GM12878 (cell line): ENCODE data around the gene TMEM223. TPM values are rescaled to one million over a fixed set of nuclear protein-coding genes. Genes with fewer than 3 reads are reported as not detected.

Source experiments
- ATAC-seq: fragments of 200-7000 bp; cut with Tn5 transposase; 3 replicates; pipeline ENCODE4 v1.9.1; 2020; ENCODE audit warnings: mild to moderate bottlenecking, moderate library complexity
- BruUV-seq: library from RNA; stranded (reverse); fragments of 400-500 nt; replicated peaks from 2 replicates; lab custom pipeline; 2021; lab: Mats Ljungman, UMichigan
- CTCF ChIA-PET: fragments of 300-600 bp; sonication (Branson Sonifier 250); formaldehyde crosslinking; extraction: SDS; loops from one replicate; lab custom pipeline; 2021; ENCODE audit warnings: inconsistent platforms; lab: Yijun Ruan, JAX
- POLR2A ChIA-PET: fragments of 350-600 bp; formaldehyde crosslinking; extraction: SDS; loops from one replicate; lab custom pipeline; 2021; ENCODE audit warnings: inconsistent platforms; lab: Charles Lee
- RAD21 ChIA-PET: fragments of 300-600 bp; sonication (Branson Sonifier 250); formaldehyde crosslinking; loops from one replicate; lab custom pipeline; 2023; ENCODE audit warnings: antibody characterized with exemption; ENCODE audit not compliant: unreplicated experiment; lab: Charles Lee
- SMC1A ChIA-PET: fragments of 300-600 bp; sonication (Branson Sonifier 250); formaldehyde crosslinking; loops from one replicate; lab custom pipeline; 2023; ENCODE audit not compliant: unreplicated experiment, uncharacterized antibody; lab: Charles Lee
- DNase-seq: peaks from one replicate; pipeline ENCODE4 v3.0.0-alpha.2; 2011; ENCODE audit warnings: low read depth, low spot score
- FAIRE-seq: peaks from 3 replicates; lab custom pipeline; 2011; peaks lifted over from hg19 to GRCh38; lab: Jason Lieb, UNC
- H2AFZ ChIP-seq: 2 replicates; pipeline ENCODE4 v1.6.0; 2011; ENCODE audit warnings: low read depth, low read length, control low read depth; ENCODE audit not compliant: control insufficient read depth
- H3K27ac ChIP-seq: 2 replicates; pipeline ENCODE4 v1.5.1; 2011; ENCODE audit warnings: control low read depth; ENCODE audit not compliant: control insufficient read depth, insufficient read depth
- H3K27me3 ChIP-seq, 2 experiments: replicated peaks in 1 of 2; 2 replicates each; pipeline versions ENCODE4 v1.6.0 to v1.6.1; 2011; ENCODE audit warnings: low read length in 1 of 2; ENCODE audit not compliant: control insufficient read depth in 2 of 2, insufficient read depth in 2 of 2
- H3K36me3 ChIP-seq, 2 experiments: 2 replicates each; pipeline ENCODE4 v1.5.1; 2011; ENCODE audit warnings: low read length in 1 of 2; ENCODE audit not compliant: control insufficient read depth in 2 of 2, insufficient read depth in 2 of 2
- H3K4me1 ChIP-seq: 2 replicates; pipeline ENCODE4 v1.6.1; 2011; ENCODE audit warnings: mild to moderate bottlenecking, low read length, moderate library complexity, mixed read lengths; ENCODE audit not compliant: control insufficient read depth, insufficient read depth
- H3K4me2 ChIP-seq: 2 replicates; pipeline ENCODE4 v1.6.0; 2011; ENCODE audit warnings: control low read depth; ENCODE audit not compliant: control insufficient read depth, insufficient read depth
- H3K4me3 ChIP-seq: fragments of 200-600 bp; sonication (generic); 2 replicates; pipeline ENCODE4 v1.5.1; 2016
- H3K79me2 ChIP-seq: 2 replicates; pipeline ENCODE4 v1.6.0; 2011; ENCODE audit warnings: low read length; ENCODE audit not compliant: control insufficient read depth, insufficient read depth
- H3K9ac ChIP-seq: 2 replicates; pipeline ENCODE4 v1.8.0; 2011; ENCODE audit warnings: low read length, control low read depth, mixed read lengths; ENCODE audit not compliant: control insufficient read depth, insufficient read depth
- H3K9me3 ChIP-seq: replicated peaks from 3 replicates; pipeline ENCODE4 v1.5.1; 2011; ENCODE audit warnings: mild to moderate bottlenecking, low read length; ENCODE audit not compliant: control insufficient read depth, insufficient read depth
- H4K20me1 ChIP-seq: 2 replicates; pipeline ENCODE4 v1.6.0; 2011; ENCODE audit not compliant: control insufficient read depth, insufficient read depth
- ASH2L ChIP-seq: fragments of 300-600, 200-600 bp; sonication (generic); IDR thresholded peaks from 2 replicates; pipeline ENCODE4 v1.6.1; 2017; ENCODE audit warnings: low read depth, mild to moderate bottlenecking, borderline replicate concordance
- IKZF1 ChIP-seq: fragments of 450-650 bp; conservative IDR thresholded peaks from 2 replicates; pipeline ENCODE4 v1.6.1; 2017; ENCODE audit warnings: antibody characterized with exemption, mild to moderate bottlenecking
- LARP7 ChIP-seq: fragments of 450-650 bp; IDR thresholded peaks from 2 replicates; pipeline ENCODE4 v1.6.1; 2017; ENCODE audit warnings: mild to moderate bottlenecking
- NFYB ChIP-seq: IDR thresholded peaks from 2 replicates; pipeline ENCODE4 v1.6.1; 2011; ENCODE audit warnings: low read depth, mild to moderate bottlenecking, low read length, improper control_type of control experiment, moderate library complexity; ENCODE audit not compliant: insufficient read depth
- PAX8 ChIP-seq: fragments of 450-650 bp; IDR thresholded peaks from 2 replicates; pipeline ENCODE4 v1.6.1; 2017; ENCODE audit warnings: mild to moderate bottlenecking, moderate library complexity
- SRF ChIP-seq, 2 experiments: IDR thresholded peaks; 2 replicates each; pipeline ENCODE4 v1.6.1; 2011; ENCODE audit warnings: low read depth in 2 of 2, low read length in 2 of 2, mild to moderate bottlenecking in 1 of 2, moderate library complexity in 1 of 2
- YBX1 ChIP-seq: fragments of 450-650 bp; IDR thresholded peaks from 2 replicates; pipeline ENCODE4 v1.6.1; 2016; ENCODE audit warnings: antibody characterized with exemption
- WGBS: methylation state at CpG from one replicate; pipeline ENCODE4 v1.1.6; 2016; ENCODE audit warnings: low lambda C conversion rate; ENCODE audit not compliant: insufficient replicate concordance, insufficient coverage; ENCODE audit errors: missing lambda C conversion rate; 5-methylcytosine and 5-hydroxymethylcytosine counted together
- in situ Hi-C: fragments of 300-500 bp; cut with MboI; formaldehyde crosslinking; loops from 9 replicates; pipeline ENCODE4 v1.14.3; 2018; ENCODE audit warnings: mixed read lengths
- intact Hi-C: fragments of 100-400 bp; cut with micrococcal nuclease; formaldehyde crosslinking; loops from one replicate; pipeline ENCODE4 v1.14.2; 2022; ENCODE audit not compliant: unreplicated experiment
- polyA plus RNA-seq, 11 experiments: library from polyadenylated mRNA; depleted of rRNA in 4 of 11; unstranded in 6 of 11; stranded (reverse) in 5 of 11; fragments of >200 nt; fragmentation: Nextera tagmentation in 4 of 11; fragmentation: Illumina TruSeq in 1 of 11; extraction: Ambion mirVana in 4 of 11; extraction: Trizol in 1 of 11; gene quantifications; 1 replicate in 1 of 11; 2 replicates in 10 of 11; pipeline versions ENCODE4 v1.2.1 to v1.2.3, GENCODE V29; 2011 to 2016; ENCODE audit warnings: inconsistent platforms in 2 of 11, missing spikeins in 2 of 11, low read depth in 1 of 11
- total RNA-seq, 4 experiments: library from RNA; depleted of rRNA in 3 of 4; stranded (reverse); fragments of >200 nt in 3 of 4; fragmentation: Illumina TruSeq in 1 of 4; extraction: Trizol in 1 of 4; gene quantifications; 2 replicates each; pipeline versions ENCODE4 v1.2.1 to v1.2.3, GENCODE V29; 2013 to 2021
- TF ChIP-seq, protein P1 (sequence below): fragments of 150-350 bp; IDR thresholded peaks from 2 replicates; pipeline ENCODE4 v1.6.1; 2014; ENCODE audit warnings: mild to moderate bottlenecking, low read depth, low read length
- TF ChIP-seq, protein P2 (sequence below): fragments of 450-650 bp; IDR thresholded peaks from 2 replicates; pipeline ENCODE4 v1.6.1; 2016; ENCODE audit warnings: mild to moderate bottlenecking
- TF ChIP-seq, protein P3 (sequence below): IDR thresholded peaks from 2 replicates; pipeline ENCODE4 v1.6.1; 2011; ENCODE audit warnings: low read depth, mild to moderate bottlenecking, low read length, moderate library complexity, borderline replicate concordance; ENCODE audit errors: extremely low read depth
- TF ChIP-seq, protein P4 (sequence below): IDR thresholded peaks from 2 replicates; pipeline ENCODE4 v1.6.1; 2011; ENCODE audit warnings: borderline replicate concordance, low read depth, mild to moderate bottlenecking, moderate library complexity, mixed read lengths, low read length; ENCODE audit not compliant: insufficient read depth; ENCODE audit errors: extremely low read length

TMEM223 gene
- total and polyA plus RNA-seq, 10 of the 15 experiments (the other 5 are each of a cell fraction or from before 2014, with no cell fraction given) = 5.3 to 33.2 (median 14.0) TPM

DNA sequence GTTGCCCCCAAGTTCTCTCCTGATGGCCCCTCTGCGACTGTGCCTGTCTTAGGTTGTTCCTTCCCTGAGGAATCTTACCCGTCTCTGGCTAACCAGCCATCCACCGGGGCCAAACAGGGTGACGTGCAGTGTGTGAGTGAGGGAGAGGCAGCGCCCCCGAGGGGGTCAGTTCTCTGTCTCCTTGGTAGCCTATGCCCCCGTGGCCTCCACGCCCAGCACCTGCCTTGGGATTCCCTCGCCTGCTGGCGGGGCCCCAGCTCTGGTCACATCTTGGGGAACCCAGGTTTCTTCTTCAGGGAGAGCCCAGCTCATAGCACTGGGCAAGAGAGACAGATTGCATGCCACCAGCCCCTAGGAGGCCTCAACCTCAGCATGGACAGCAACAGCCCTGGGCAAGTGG lies 7.7 kb upstream of the TMEM223 start:
- RAD21 ChIA-PET = no interaction called here
- WGBS = 82% methylated on average over 9 of the region's 10 CpGs
- intact Hi-C loops = no loop called here
- no peak for ATAC-seq
- SMC1A ChIA-PET = no interaction called here
- no peak for FAIRE-seq
- Histone ChIP-seq H3K4me1 (peaks cover 6% of the 10 kb centered on the region; the same call in 1 of the 2 replicates), H3K9me3 (no peaks in the 10 kb centered on the region), H2AFZ (no peak overlapping the region), H3K9ac (no peak overlapping the region), H3K27me3 (no peaks in the 10 kb centered on the region), H3K4me3 (no peak overlapping the region), H3K79me2 (peaks cover 13% of the 10 kb centered on the region), H3K27ac (no peak overlapping the region), H3K4me2 (no peak overlapping the region), H3K36me3 (peaks cover 27 to 43% of the 10 kb centered on the region in 2 experiments), H4K20me1 (no peaks in the 10 kb centered on the region)
- DNase-seq = no peak
- BruUV-seq = no TSS peak
- in situ Hi-C loops = no loop called here
- POLR2A ChIA-PET = interaction anchor here (0.5 kb wide), 1 partner anchor 13 kb away, joined by 3 read pairs; no protein-coding TSS in a partner anchor
- CTCF ChIA-PET = interaction anchor here (1.5 kb wide), 1 partner anchor 9 kb away, joined by 3 read pairs; no protein-coding TSS in a partner anchor
- TF ChIP-seq NFYB = no peak
- TF ChIP-seq, protein P1, sequence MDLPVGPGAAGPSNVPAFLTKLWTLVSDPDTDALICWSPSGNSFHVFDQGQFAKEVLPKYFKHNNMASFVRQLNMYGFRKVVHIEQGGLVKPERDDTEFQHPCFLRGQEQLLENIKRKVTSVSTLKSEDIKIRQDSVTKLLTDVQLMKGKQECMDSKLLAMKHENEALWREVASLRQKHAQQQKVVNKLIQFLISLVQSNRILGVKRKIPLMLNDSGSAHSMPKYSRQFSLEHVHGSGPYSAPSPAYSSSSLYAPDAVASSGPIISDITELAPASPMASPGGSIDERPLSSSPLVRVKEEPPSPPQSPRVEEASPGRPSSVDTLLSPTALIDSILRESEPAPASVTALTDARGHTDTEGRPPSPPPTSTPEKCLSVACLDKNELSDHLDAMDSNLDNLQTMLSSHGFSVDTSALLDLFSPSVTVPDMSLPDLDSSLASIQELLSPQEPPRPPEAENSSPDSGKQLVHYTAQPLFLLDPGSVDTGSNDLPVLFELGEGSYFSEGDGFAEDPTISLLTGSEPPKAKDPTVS = no peak
- no peak for TF ChIP-seq PAX8
- TF ChIP-seq, protein P2, sequence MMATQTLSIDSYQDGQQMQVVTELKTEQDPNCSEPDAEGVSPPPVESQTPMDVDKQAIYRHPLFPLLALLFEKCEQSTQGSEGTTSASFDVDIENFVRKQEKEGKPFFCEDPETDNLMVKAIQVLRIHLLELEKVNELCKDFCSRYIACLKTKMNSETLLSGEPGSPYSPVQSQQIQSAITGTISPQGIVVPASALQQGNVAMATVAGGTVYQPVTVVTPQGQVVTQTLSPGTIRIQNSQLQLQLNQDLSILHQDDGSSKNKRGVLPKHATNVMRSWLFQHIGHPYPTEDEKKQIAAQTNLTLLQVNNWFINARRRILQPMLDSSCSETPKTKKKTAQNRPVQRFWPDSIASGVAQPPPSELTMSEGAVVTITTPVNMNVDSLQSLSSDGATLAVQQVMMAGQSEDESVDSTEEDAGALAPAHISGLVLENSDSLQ = no peak
- no peak for TF ChIP-seq LARP7
- TF ChIP-seq, protein P3, sequence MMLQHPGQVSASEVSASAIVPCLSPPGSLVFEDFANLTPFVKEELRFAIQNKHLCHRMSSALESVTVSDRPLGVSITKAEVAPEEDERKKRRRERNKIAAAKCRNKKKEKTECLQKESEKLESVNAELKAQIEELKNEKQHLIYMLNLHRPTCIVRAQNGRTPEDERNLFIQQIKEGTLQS = no peak
- no peak for TF ChIP-seq SRF (IDR thresholded peaks at IDR 0.05; ENCODE audit: low read depth in 2 of 2, low read length in 2 of 2)
- no peak for TF ChIP-seq ASH2L
- no peak for TF ChIP-seq IKZF1
- TF ChIP-seq, protein P4, sequence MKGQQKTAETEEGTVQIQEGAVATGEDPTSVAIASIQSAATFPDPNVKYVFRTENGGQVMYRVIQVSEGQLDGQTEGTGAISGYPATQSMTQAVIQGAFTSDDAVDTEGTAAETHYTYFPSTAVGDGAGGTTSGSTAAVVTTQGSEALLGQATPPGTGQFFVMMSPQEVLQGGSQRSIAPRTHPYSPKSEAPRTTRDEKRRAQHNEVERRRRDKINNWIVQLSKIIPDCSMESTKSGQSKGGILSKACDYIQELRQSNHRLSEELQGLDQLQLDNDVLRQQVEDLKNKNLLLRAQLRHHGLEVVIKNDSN = no peak
- no peak for TF ChIP-seq YBX1
